Panc1 (cell line): ENCODE measurements around the gene AGBL2. TPM values are rescaled to one million over a fixed set of nuclear protein-coding genes. Genes with fewer than 3 reads are reported as not detected.

ENCODE experiments used
- total RNA-seq: library from RNA; stranded (reverse); gene quantifications from one replicate; pipeline ENCODE4 v1.2.1, GENCODE V29; 2021; ENCODE audit not compliant: unreplicated experiment

AGBL2 gene
- total RNA-seq, 1 experiment from 2014 or later: 6.8 TPM

Other genes starting within 250 kb of the AGBL2 start
- gene CELF1, start 162.2 kb downstream of the AGBL2 start, total RNA-seq: 160 TPM
- 81.0 TPM for gene PTPMT1, start 149.8 kb downstream of the AGBL2 start, total RNA-seq
- gene KBTBD4, start 136.4 kb downstream of the AGBL2 start, total RNA-seq: 23.2 TPM
- 135 TPM for gene NDUFS3, start 136.3 kb downstream of the AGBL2 start, total RNA-seq
- gene FAM180B, start 128.7 kb downstream of the AGBL2 start, total RNA-seq: not detected
- not detected for gene C1QTNF4, start 121.0 kb downstream of the AGBL2 start, total RNA-seq
- 230 TPM for gene MTCH2, start 72.8 kb downstream of the AGBL2 start, total RNA-seq
- gene FNBP4, start 52.0 kb upstream of the AGBL2 start, total RNA-seq: 68.3 TPM
- gene NUP160, start 133.0 kb upstream of the AGBL2 start, total RNA-seq: 46.3 TPM